ENCODE measurements around the gene COL6A3. TPM values are rescaled to one million over a fixed set of nuclear protein-coding genes. Genes with fewer than 3 reads are reported as not detected.

The COL6A3 gene
- total and polyA plus RNA-seq, 7 donors = 15.5 to 75.2 (median 59.1) TPM

DNA sequence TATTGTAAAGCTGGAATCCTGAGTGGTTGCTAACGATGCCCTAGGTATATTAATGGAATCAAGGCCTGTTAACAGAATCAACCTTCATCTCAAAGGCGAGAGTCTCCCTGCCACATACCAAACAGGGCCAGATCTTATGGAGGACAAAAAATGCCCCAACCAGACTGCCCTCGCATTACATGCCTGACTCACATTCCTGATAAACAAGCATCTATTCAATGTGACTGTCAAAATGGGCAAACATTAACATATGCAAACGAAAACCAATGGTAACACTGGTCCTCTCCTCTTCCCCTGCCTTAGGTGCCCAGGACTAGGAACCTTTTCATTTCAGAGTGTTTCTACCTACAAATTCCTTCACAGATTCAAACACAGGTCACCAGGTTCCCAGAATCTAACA lies 83.4 kb downstream of the COL6A3 start:
- DNase-seq = no peak

DNA sequence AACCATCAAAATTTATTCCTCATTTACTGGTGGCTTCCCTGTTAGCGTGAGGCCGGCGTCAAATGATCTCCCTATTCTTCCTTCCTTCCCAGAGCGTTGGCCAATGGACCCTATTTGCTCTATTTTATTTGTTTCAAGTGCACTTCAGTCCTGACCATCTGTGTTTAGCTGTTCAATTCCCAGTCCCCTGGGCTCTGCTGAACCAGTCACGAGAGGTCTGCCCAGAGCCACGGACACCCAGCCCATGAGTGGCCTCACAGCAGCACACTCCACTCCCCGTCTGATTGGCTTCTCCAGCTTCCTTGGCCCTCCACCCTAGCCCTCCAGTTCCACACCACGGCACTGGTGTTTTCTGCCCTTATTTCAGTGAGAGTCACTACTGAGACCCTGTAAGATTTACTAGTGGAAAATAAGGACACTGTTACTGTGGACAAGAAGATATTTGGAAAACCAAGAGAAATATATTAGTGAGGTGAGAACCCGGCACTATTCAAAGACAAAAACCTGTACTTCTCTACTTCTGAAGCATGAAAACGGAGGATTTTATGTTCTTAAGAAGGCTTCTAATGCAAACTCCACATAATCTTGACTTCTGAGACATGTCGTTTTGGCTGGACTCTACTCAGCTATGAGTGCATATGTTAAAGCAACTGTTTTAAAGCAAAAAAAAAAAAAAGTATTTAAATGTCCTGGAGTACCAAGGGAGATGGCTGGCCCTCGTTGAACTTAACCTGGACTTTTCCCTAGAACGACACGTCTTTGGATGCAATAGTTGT lies 86.6 kb downstream of the COL6A3 start:
- WGBS, 3 donors = 79 to 80% (median 80%) methylated on average over 14 of the region's 14 CpGs
- TF ChIP-seq, protein P1, sequence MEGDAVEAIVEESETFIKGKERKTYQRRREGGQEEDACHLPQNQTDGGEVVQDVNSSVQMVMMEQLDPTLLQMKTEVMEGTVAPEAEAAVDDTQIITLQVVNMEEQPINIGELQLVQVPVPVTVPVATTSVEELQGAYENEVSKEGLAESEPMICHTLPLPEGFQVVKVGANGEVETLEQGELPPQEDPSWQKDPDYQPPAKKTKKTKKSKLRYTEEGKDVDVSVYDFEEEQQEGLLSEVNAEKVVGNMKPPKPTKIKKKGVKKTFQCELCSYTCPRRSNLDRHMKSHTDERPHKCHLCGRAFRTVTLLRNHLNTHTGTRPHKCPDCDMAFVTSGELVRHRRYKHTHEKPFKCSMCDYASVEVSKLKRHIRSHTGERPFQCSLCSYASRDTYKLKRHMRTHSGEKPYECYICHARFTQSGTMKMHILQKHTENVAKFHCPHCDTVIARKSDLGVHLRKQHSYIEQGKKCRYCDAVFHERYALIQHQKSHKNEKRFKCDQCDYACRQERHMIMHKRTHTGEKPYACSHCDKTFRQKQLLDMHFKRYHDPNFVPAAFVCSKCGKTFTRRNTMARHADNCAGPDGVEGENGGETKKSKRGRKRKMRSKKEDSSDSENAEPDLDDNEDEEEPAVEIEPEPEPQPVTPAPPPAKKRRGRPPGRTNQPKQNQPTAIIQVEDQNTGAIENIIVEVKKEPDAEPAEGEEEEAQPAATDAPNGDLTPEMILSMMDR (IDR thresholded peaks at IDR 0.05) = no peak
- Histone ChIP-seq H3K36me3 (ENCODE audit: insufficient read depth in 1 of 2, low read depth in 1 of 2) (no peaks in the 10 kb centered on the region), H3K27me3 (ENCODE audit: insufficient read depth in 3 of 3, low read length in 2 of 3) (no peaks in the 10 kb centered on the region), H3K9me3 (no peaks in the 10 kb centered on the region), H3K4me1 (peaks cover 14% of the 10 kb centered on the region), H3K4me3 (no peak overlapping the region), H3K27ac (no peak overlapping the region)
- ATAC-seq (peak in 2 of 4 donors; percentile 23 to 50), DNase-seq (peak in 1 of 2 donors; percentile 66)
- intact Hi-C loops (cut with DNase I) = no loop called here

More for the DNA sequence above, 83.4 kb downstream of the COL6A3 start:
- ATAC-seq = no peak
- Histone ChIP-seq H3K36me3 (ENCODE audit: insufficient read depth in 1 of 2, low read depth in 1 of 2) (no peaks in the 10 kb centered on the region), H3K27me3 (ENCODE audit: insufficient read depth in 3 of 3, low read length in 2 of 3) (no peaks in the 10 kb centered on the region), H3K4me1 (peaks cover 7% of the 10 kb centered on the region), H3K9me3 (no peaks in the 10 kb centered on the region), H3K27ac (no peak overlapping the region), H3K4me3 (no peak overlapping the region)
- 58 to 81% (median 64%) methylated on average over 4 of the region's 4 CpGs for WGBS, 3 donors
- intact Hi-C loops (cut with DNase I) = no loop called here
- TF ChIP-seq, protein P1 (IDR thresholded peaks at IDR 0.05) = no peak

DNA sequence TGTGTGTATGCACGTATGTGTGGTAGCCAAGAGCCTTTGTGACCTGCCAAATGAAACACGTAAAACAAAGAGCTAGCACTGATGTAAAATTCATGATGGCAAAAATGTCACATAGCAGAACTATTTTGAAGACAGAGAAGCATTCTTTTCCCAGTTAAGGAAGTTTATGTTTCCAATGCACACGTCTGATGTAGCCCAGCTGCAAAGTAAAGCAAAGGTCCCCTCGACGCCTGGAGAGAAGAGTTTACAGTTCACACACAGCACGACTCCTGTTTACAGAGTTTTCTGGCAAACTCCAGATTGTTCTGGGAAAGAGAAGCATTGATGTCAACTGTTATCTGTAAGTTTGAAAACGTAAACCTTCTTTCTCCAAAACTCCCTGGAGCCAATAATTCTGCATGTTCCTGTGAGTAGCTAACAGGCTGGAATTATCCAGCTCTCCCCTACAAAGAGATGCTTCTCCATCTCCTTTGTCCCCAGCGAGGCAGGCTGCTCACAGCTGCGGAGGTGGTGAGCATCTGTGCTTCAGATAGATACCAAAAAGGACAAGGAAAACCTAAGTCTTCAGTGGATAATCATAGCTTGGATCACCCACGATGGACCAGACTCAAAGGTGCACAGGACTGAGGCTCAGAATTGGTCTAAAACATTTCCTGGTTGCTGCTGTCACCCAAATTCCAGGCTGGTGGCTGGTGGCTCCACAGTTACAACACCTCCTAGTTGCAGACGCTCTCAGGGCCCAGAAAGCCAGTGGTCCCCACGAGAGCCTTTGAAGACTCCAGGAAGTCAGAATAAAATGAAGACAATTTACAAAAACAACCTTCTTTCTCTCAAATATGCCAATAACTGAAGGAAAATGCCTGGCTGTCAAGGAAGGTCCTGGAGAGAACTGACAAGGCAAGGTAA lies 87.4 kb downstream of the COL6A3 start:
- H3K4me1 ChIP-seq = peaks cover 14% of the 10 kb centered on the region
- no peaks in the 10 kb centered on the region for H3K36me3 ChIP-seq (ENCODE audit: insufficient read depth in 1 of 2, low read depth in 1 of 2)
- no peaks in the 10 kb centered on the region for H3K9me3 ChIP-seq
- intact Hi-C loops (cut with DNase I) = no loop called here
- H3K4me3 ChIP-seq = no peak overlapping the region
- WGBS, 3 donors = 59 to 64% (median 64%) methylated on average over 12 of the region's 12 CpGs
- ATAC-seq (no peak), DNase-seq (no peak)
- no peaks in the 10 kb centered on the region for H3K27me3 ChIP-seq (ENCODE audit: insufficient read depth in 3 of 3, low read length in 2 of 3)
- TF ChIP-seq, protein P1 (IDR thresholded peaks at IDR 0.05) = no peak
- no peak overlapping the region for H3K27ac ChIP-seq

DNA sequence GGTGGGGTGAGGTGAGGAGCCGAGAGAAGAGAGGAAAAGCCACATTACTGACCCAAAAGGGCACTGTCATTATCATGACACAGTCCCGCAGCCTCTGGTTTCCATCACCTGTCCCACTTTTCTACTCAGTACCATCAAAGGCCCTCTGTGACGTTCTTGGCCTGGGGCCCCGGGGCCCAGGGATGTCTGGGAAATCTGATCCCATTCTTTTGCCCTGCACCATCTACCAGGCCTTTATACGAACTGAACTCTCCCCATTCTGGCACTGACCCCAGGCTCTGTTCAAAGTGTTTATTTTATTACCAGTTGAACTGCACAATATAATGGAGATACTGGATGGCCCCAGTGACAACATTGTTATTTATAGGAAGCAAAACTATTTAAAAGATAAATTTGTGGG lies 89.1 kb downstream of the COL6A3 start:
- intact Hi-C loops (cut with DNase I) = no loop called here
- Histone ChIP-seq H3K4me3 (no peak overlapping the region), H3K9me3 (no peaks in the 10 kb centered on the region), H3K27me3 (ENCODE audit: insufficient read depth in 3 of 3, low read length in 2 of 3) (no peaks in the 10 kb centered on the region), H3K36me3 (ENCODE audit: insufficient read depth in 1 of 2, low read depth in 1 of 2) (no peaks in the 10 kb centered on the region), H3K4me1 (peaks cover 10% of the 10 kb centered on the region), H3K27ac (no peak overlapping the region)
- DNase-seq (no peak), ATAC-seq (no peak)
- TF ChIP-seq, protein P1 (IDR thresholded peaks at IDR 0.05) = no peak
- 40 to 50% (median 42%) methylated on average over 4 to 5 of the region's 5 CpGs for WGBS, 3 donors
